PFSK-1 (cell line): ENCODE results near the gene SLC29A1.

Experiments
- FOXP2 ChIP-seq: optimal IDR thresholded peaks from 2 replicates; pipeline ENCODE3; 2011; ENCODE audit warnings: borderline replicate concordance, control low read depth, inconsistent platforms; ENCODE audit not compliant: insufficient read depth; ENCODE audit errors: extremely low read length, extremely low read depth
- POLR2AphosphoS5 ChIP-seq: IDR thresholded peaks from 2 replicates; pipeline ENCODE4 v1.6.1; 2012; ENCODE audit warnings: low read depth, mild to moderate bottlenecking, control low read depth, low read length, moderate library complexity
- SIN3A ChIP-seq: IDR thresholded peaks from 2 replicates; pipeline ENCODE4 v1.6.1; 2012; ENCODE audit warnings: mild to moderate bottlenecking, low read length, moderate library complexity, borderline replicate concordance; ENCODE audit not compliant: insufficient read depth
- TAF1 ChIP-seq: IDR thresholded peaks from 2 replicates; pipeline ENCODE4 v1.6.1; 2012; ENCODE audit warnings: low read length, control low read depth, borderline replicate concordance; ENCODE audit not compliant: insufficient read depth
- TF ChIP-seq, protein P1 (sequence below), 2 experiments: IDR thresholded peaks; 2 replicates each; pipeline versions ENCODE4 v1.6.1 to v1.8.0; 2011 to 2012; ENCODE audit warnings: low read depth in 2 of 2, low read length in 2 of 2, control low read depth in 1 of 2, inconsistent platforms in 1 of 2, mild to moderate bottlenecking in 1 of 2, moderate library complexity in 1 of 2; ENCODE audit not compliant: insufficient read depth in 1 of 2

The SLC29A1 gene

DNA sequence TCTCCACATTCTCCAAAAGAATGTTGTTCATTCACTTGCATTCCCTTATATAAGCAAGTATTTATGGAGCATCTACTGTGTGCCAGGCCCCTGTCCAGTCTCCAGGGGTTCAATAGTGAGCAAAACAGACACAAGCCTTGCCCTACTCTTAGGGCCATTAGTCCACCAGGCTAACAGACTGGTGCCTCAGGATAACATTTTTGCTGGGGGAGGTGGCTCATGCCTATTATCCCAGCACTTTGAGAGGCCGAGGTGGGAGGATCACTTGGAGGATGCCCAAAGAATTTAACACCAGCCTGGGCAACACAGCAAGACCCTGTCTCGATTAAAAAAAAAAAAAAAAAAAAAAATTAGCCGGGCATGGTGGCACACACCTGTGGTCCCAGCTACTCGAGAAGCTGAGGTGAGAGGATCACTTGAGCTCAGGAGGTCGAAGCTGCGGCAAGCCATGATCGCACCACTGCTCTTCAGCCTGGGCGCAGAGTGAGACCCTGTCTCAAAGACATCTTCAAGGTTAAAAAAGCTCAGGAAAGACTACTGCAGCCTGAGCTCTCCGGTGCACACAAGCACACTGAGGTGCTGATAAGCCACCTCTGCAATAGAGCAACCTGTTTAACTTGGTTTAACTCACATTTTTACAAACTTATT, 44.8 kb upstream of the SLC29A1 start:
- no peak for TF ChIP-seq POLR2AphosphoS5
- TF ChIP-seq TAF1 = no peak
- no peak for TF ChIP-seq SIN3A
- no peak for TF ChIP-seq FOXP2
- TF ChIP-seq, protein P1, sequence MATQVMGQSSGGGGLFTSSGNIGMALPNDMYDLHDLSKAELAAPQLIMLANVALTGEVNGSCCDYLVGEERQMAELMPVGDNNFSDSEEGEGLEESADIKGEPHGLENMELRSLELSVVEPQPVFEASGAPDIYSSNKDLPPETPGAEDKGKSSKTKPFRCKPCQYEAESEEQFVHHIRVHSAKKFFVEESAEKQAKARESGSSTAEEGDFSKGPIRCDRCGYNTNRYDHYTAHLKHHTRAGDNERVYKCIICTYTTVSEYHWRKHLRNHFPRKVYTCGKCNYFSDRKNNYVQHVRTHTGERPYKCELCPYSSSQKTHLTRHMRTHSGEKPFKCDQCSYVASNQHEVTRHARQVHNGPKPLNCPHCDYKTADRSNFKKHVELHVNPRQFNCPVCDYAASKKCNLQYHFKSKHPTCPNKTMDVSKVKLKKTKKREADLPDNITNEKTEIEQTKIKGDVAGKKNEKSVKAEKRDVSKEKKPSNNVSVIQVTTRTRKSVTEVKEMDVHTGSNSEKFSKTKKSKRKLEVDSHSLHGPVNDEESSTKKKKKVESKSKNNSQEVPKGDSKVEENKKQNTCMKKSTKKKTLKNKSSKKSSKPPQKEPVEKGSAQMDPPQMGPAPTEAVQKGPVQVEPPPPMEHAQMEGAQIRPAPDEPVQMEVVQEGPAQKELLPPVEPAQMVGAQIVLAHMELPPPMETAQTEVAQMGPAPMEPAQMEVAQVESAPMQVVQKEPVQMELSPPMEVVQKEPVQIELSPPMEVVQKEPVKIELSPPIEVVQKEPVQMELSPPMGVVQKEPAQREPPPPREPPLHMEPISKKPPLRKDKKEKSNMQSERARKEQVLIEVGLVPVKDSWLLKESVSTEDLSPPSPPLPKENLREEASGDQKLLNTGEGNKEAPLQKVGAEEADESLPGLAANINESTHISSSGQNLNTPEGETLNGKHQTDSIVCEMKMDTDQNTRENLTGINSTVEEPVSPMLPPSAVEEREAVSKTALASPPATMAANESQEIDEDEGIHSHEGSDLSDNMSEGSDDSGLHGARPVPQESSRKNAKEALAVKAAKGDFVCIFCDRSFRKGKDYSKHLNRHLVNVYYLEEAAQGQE (IDR thresholded peaks at IDR 0.05; ENCODE audit: insufficient read depth in 1 of 2, low read depth in 2 of 2, low read length in 2 of 2) = no peak

DNA sequence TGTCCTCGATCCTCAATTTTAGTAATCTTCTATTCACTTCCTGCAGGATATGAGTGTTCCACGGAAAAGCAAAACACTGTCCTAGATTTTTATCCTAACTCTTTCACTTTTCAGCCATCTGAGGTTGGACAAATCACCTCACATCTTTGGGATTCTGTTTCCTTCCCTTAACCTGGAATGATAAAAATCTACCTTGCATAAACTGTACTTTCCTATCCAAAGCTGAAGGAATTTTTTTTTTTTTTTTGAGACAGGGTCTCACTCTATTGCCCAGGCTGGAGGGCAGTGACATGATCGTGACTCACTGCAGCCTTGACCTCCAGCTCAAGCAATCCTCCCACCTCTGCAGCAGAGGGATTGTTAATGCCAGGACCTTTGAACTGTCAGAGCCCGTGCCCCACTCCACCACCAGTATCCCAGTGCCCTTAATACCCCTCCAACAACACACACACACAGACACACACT, 44.3 kb upstream of the SLC29A1 start:
- TF ChIP-seq SIN3A (no peak), POLR2AphosphoS5 (no peak), FOXP2 (no peak), TAF1 (no peak)
- TF ChIP-seq, protein P1 (IDR thresholded peaks at IDR 0.05; ENCODE audit: insufficient read depth in 1 of 2, low read depth in 2 of 2, low read length in 2 of 2) = no peak

DNA sequence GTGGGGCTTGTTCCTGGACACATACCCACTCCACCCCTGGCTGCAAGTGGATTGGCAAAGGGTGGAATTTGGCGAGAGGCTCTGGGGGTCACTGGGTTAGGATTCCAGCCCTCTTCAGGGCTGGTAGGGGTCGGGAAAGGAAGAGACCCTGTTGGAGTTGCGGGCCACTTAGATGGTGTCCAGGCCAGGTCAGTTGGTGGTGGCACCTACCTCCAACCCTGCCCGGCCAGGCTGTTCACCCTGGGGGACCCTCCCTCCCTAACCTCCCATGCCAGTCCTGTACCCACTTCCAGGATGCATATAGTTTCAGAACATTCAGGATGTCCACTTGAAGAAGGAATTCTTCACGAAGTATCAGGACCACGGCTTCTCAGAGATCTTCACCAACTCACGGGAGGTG, 43.7 kb upstream of the SLC29A1 start:
- TF ChIP-seq FOXP2 (no peak), SIN3A (no peak), POLR2AphosphoS5 (no peak), TAF1 (no peak)
- TF ChIP-seq, protein P1 (IDR thresholded peaks at IDR 0.05; ENCODE audit: insufficient read depth in 1 of 2, low read depth in 2 of 2, low read length in 2 of 2) = no peak

DNA sequence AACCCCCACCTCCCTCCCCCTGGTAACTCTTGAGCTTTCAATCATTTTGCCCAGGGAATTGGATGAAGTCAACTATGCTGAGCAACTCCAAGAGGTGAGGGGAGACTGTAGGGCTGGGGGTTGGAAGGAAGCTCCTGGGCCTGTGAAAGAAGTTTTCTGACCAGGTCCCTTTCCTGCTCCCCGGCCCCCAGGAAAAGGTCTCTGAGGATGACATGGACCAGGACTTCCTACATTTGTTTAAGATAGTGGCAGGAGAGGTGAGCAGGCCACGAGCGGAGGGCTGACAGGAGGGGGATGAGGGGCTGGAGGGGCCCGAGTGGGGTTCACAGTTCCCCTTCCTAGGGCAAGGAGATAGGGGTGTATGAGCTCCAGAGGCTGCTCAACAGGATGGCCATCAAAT, 43.0 kb upstream of the SLC29A1 start:
- TF ChIP-seq TAF1 = no peak
- TF ChIP-seq, protein P1 (IDR thresholded peaks at IDR 0.05; ENCODE audit: insufficient read depth in 1 of 2, low read depth in 2 of 2, low read length in 2 of 2) = no peak
- no peak for TF ChIP-seq POLR2AphosphoS5
- TF ChIP-seq SIN3A = no peak
- TF ChIP-seq FOXP2 = no peak

DNA sequence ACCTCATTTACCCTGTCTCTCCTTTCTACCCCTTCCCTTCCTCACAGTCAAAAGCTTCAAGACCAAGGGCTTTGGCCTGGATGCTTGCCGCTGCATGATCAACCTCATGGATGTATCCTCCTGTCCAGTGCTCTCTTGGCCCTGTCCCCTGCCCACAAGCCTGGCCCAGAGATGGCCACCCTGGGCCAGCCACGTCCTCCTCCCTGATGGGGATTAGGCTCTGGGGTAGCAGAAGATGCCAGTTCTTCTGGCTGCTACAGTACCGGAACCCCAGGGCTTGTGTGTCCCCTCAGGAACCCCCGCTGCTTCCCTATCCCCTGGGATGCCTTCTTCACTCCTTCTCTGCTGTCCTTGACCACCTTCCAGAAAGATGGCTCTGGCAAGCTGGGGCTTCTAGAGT, 42.5 kb upstream of the SLC29A1 start:
- TF ChIP-seq TAF1 (no peak), POLR2AphosphoS5 (no peak), FOXP2 (no peak), SIN3A (no peak)
- TF ChIP-seq, protein P1 (IDR thresholded peaks at IDR 0.05; ENCODE audit: insufficient read depth in 1 of 2, low read depth in 2 of 2, low read length in 2 of 2) = no peak
